GM23338 (cell line): ENCODE data around the gene TMCC1. TPM values are rescaled to one million over a fixed set of nuclear protein-coding genes. Genes with fewer than 3 reads are reported as not detected.

ENCODE experiments used
- ATAC-seq: fragments of 200-7000 bp; cut with Tn5 transposase; 3 replicates; pipeline ENCODE4 v1.9.1; 2020
- DNase-seq: peaks from one replicate; pipeline ENCODE4 v3.0.0-alpha.2; 2015; ENCODE audit warnings: low spot score
- H2AFZ ChIP-seq: fragments of 200-600 bp; sonication (generic); 2 replicates; pipeline ENCODE4 v1.8.0; 2016; ENCODE audit warnings: antibody characterized with exemption, mild to moderate bottlenecking, moderate library complexity
- H3F3A ChIP-seq: fragments of 200-600 bp; sonication (generic); replicated peaks from 2 replicates; pipeline ENCODE4 v1.8.0; 2017; ENCODE audit warnings: antibody characterized with exemption, mixed run types, low read depth
- H3K27ac ChIP-seq: fragments of 200-600 bp; sonication (generic); 2 replicates; pipeline ENCODE4 v1.6.1; 2016; ENCODE audit warnings: low read depth
- H3K27me3 ChIP-seq: fragments of 200-600 bp; sonication (generic); 2 replicates; pipeline ENCODE4 v1.8.0; 2016; ENCODE audit warnings: mild to moderate bottlenecking, mixed run types, moderate library complexity; ENCODE audit not compliant: insufficient read depth
- H3K36me3 ChIP-seq: fragments of 200-600 bp; sonication (generic); 2 replicates; pipeline ENCODE4 v1.8.0; 2016; ENCODE audit warnings: mild to moderate bottlenecking; ENCODE audit not compliant: insufficient read depth
- H3K4me1 ChIP-seq: fragments of 200-600 bp; sonication (generic); 2 replicates; pipeline ENCODE4 v1.8.0; 2016; ENCODE audit warnings: mild to moderate bottlenecking, moderate library complexity; ENCODE audit not compliant: insufficient read depth
- H3K4me2 ChIP-seq: fragments of 200-600 bp; sonication (generic); 2 replicates; pipeline ENCODE4 v1.7.1; 2017; ENCODE audit warnings: mixed run types
- H3K4me3 ChIP-seq: fragments of 200-600 bp; sonication (generic); 2 replicates; pipeline ENCODE4 v1.6.1; 2016; ENCODE audit warnings: mixed run types
- H3K79me2 ChIP-seq: fragments of 200-600 bp; sonication (generic); replicated peaks from 2 replicates; pipeline ENCODE4 v1.8.0; 2017; ENCODE audit warnings: mild to moderate bottlenecking; ENCODE audit not compliant: insufficient read depth
- H3K9me2 ChIP-seq: fragments of 200-600 bp; sonication (generic); 2 replicates; pipeline ENCODE4 v1.8.0; 2017; ENCODE audit not compliant: insufficient read depth
- H4K20me1 ChIP-seq: fragments of 200-600 bp; sonication (generic); replicated peaks from 2 replicates; pipeline ENCODE4 v1.8.0; 2017; ENCODE audit warnings: mild to moderate bottlenecking; ENCODE audit not compliant: insufficient read depth
- H3K27ac Mint-ChIP-seq: 2 replicates; pipeline ENCODE4 v1.8.0; 2020; ENCODE audit warnings: inconsistent platforms, mild to moderate bottlenecking, moderate library complexity, mixed read lengths
- H3K27me3 Mint-ChIP-seq: 3 replicates; pipeline ENCODE4 v1.8.0; 2022; ENCODE audit warnings: low read depth, mild to moderate bottlenecking, moderate library complexity, mixed read lengths, inconsistent platforms; ENCODE audit not compliant: insufficient read depth, poor library complexity
- H3K36me3 Mint-ChIP-seq: 3 replicates; pipeline ENCODE4 v1.8.0; 2021; ENCODE audit warnings: low read depth, mild to moderate bottlenecking, inconsistent platforms, moderate library complexity, mixed read lengths
- H3K4me1 Mint-ChIP-seq: 3 replicates; pipeline ENCODE4 v1.8.0; 2020; ENCODE audit warnings: mild to moderate bottlenecking, inconsistent platforms, mixed read lengths
- H3K4me3 Mint-ChIP-seq: 3 replicates; pipeline ENCODE4 v1.8.0; 2021; ENCODE audit warnings: moderate library complexity, mild to moderate bottlenecking, inconsistent platforms, mixed read lengths
- H3K9me3 Mint-ChIP-seq: 3 replicates; pipeline ENCODE4 v1.8.0; 2020; ENCODE audit warnings: moderate library complexity, mild to moderate bottlenecking, inconsistent platforms, mixed read lengths
- CREB1 ChIP-seq: fragments of 250-450 bp; sonication (Bioruptor Pico); IDR thresholded peaks from 2 replicates; pipeline ENCODE4 v1.5.0; 2020; ENCODE audit warnings: low read depth, mild to moderate bottlenecking, moderate library complexity
- EZH2 ChIP-seq: fragments of 200-600 bp; sonication (generic); IDR thresholded peaks from one replicate; pipeline ENCODE4 v1.8.0; 2017; ENCODE audit warnings: antibody characterized with exemption, mild to moderate bottlenecking, low read depth; ENCODE audit not compliant: unreplicated experiment
- EZH2phosphoT487 ChIP-seq: fragments of 200-600 bp; sonication (generic); IDR thresholded peaks from one replicate; pipeline ENCODE4 v1.8.1; 2018; ENCODE audit warnings: antibody characterized with exemption; ENCODE audit not compliant: unreplicated experiment
- JUNB ChIP-seq: IDR thresholded peaks from one replicate; pipeline ENCODE4 v1.6.1; 2016; ENCODE audit warnings: antibody characterized with exemption; ENCODE audit not compliant: unreplicated experiment
- NANOG ChIP-seq: IDR thresholded peaks from 2 replicates; pipeline ENCODE4 v1.6.1; 2016; ENCODE audit warnings: antibody characterized with exemption, borderline replicate concordance
- POLR2AphosphoS5 ChIP-seq: IDR thresholded peaks from 2 replicates; pipeline ENCODE4 v1.6.1; 2016; ENCODE audit warnings: antibody characterized with exemption, low read depth
- polyA plus RNA-seq: library from polyadenylated mRNA; unstranded; fragments of >200 nt; fragmentation: Nextera tagmentation; extraction: Ambion mirVana; gene quantifications from 2 replicates; pipeline ENCODE4 v1.2.1, GENCODE V29; 2016
- total RNA-seq: library from RNA; depleted of rRNA; stranded (reverse); fragments of >200 nt; shearing (Covaris generic); gene quantifications from 2 replicates; pipeline ENCODE4 v1.2.3, GENCODE V29; 2014
- TF ChIP-seq, protein P1 (sequence below): fragments of 250-450 bp; sonication (Bioruptor Pico); IDR thresholded peaks from 2 replicates; pipeline ENCODE4 v1.5.0; 2020; ENCODE audit warnings: mild to moderate bottlenecking, moderate library complexity
- TF ChIP-seq, protein P2 (sequence below): IDR thresholded peaks from one replicate; pipeline ENCODE4 v1.6.1; 2018; ENCODE audit warnings: antibody characterized with exemption; ENCODE audit not compliant: unreplicated experiment

Gene TMCC1
- total and polyA plus RNA-seq, 2 experiments from 2014 or later, result 8.2 to 18.4 TPM

DNA sequence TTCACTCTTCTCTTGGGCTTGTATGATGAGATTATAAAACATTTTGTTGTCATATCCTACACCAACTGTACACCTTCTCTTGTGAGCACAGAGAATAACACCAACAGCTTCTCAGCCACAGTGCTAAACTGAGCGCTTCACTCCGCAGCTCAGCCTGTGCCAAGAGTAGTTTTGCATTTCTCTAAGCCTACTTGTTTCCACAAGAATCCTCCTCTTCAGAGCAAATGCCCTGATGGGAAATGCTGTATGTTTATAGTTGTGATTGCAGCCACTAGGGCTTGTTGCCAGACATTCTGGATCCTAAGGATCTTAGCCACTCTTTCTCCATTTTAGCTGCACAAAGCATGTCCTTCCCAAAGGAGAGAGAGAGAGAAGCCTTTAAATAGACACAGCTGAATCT, 148.3 kb downstream of the TMCC1 start:
- Mint-ChIP-seq H3K9me3 (no peaks in the 10 kb centered on the region), H3K4me3 (no peak overlapping the region), H3K36me3 (no peaks in the 10 kb centered on the region), H3K27me3 (no peaks in the 10 kb centered on the region), H3K27ac (no peak overlapping the region), H3K4me1 (peaks cover 14% of the 10 kb centered on the region)
- 0 out of 2 replicates have a peak overlapping the region, but pooled peaks have one; percentile 2 for H3K27ac ChIP-seq
- H3K79me2 ChIP-seq, result no peaks in the 10 kb centered on the region
- H3K4me3 ChIP-seq, result no peak overlapping the region
- H3F3A ChIP-seq, result no peaks in the 10 kb centered on the region
- TF ChIP-seq EZH2phosphoT487 (no peak), POLR2AphosphoS5 (no peak)
- TF ChIP-seq, protein P1, sequence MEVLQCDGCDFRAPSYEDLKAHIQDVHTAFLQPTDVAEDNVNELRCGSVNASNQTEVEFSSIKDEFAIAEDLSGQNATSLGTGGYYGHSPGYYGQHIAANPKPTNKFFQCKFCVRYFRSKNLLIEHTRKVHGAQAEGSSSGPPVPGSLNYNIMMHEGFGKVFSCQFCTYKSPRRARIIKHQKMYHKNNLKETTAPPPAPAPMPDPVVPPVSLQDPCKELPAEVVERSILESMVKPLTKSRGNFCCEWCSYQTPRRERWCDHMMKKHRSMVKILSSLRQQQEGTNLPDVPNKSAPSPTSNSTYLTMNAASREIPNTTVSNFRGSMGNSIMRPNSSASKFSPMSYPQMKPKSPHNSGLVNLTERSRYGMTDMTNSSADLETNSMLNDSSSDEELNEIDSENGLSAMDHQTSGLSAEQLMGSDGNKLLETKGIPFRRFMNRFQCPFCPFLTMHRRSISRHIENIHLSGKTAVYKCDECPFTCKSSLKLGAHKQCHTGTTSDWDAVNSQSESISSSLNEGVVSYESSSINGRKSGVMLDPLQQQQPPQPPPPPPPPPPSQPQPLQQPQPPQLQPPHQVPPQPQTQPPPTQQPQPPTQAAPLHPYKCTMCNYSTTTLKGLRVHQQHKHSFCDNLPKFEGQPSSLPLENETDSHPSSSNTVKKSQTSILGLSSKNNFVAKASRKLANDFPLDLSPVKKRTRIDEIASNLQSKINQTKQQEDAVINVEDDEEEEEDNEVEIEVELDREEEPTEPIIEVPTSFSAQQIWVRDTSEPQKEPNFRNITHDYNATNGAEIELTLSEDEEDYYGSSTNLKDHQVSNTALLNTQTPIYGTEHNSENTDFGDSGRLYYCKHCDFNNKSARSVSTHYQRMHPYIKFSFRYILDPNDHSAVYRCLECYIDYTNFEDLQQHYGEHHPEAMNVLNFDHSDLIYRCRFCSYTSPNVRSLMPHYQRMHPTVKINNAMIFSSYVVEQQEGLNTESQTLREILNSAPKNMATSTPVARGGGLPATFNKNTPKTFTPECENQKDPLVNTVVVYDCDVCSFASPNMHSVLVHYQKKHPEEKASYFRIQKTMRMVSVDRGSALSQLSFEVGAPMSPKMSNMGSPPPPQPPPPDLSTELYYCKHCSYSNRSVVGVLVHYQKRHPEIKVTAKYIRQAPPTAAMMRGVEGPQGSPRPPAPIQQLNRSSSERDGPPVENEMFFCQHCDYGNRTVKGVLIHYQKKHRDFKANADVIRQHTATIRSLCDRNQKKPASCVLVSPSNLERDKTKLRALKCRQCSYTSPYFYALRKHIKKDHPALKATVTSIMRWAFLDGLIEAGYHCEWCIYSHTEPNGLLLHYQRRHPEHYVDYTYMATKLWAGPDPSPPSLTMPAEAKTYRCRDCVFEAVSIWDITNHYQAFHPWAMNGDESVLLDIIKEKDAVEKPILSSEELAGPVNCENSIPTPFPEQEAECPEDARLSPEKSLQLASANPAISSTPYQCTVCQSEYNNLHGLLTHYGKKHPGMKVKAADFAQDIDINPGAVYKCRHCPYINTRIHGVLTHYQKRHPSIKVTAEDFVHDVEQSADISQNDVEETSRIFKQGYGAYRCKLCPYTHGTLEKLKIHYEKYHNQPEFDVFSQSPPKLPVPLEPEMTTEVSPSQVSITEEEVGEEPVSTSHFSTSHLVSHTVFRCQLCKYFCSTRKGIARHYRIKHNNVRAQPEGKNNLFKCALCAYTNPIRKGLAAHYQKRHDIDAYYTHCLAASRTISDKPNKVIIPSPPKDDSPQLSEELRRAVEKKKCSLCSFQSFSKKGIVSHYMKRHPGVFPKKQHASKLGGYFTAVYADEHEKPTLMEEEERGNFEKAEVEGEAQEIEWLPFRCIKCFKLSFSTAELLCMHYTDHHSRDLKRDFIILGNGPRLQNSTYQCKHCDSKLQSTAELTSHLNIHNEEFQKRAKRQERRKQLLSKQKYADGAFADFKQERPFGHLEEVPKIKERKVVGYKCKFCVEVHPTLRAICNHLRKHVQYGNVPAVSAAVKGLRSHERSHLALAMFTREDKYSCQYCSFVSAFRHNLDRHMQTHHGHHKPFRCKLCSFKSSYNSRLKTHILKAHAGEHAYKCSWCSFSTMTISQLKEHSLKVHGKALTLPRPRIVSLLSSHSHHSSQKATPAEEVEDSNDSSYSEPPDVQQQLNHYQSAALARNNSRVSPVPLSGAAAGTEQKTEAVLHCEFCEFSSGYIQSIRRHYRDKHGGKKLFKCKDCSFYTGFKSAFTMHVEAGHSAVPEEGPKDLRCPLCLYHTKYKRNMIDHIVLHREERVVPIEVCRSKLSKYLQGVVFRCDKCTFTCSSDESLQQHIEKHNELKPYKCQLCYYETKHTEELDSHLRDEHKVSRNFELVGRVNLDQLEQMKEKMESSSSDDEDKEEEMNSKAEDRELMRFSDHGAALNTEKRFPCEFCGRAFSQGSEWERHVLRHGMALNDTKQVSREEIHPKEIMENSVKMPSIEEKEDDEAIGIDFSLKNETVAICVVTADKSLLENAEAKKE (CRISPR knock-in tag), result no peak
- no peak overlapping the region for H3K4me2 ChIP-seq
- no peak overlapping the region for H2AFZ ChIP-seq
- peaks cover 7% of the 10 kb centered on the region; the same call in 1 of the 2 replicates for H4K20me1 ChIP-seq
- H3K27me3 ChIP-seq, result no peaks in the 10 kb centered on the region
- DNase-seq (peak; percentile 19), ATAC-seq (peak; percentile 55)
- H3K4me1 ChIP-seq, result peaks cover 6% of the 10 kb centered on the region; the same call in 1 of the 2 replicates
- no peaks in the 10 kb centered on the region for H3K9me2 ChIP-seq
- no peaks in the 10 kb centered on the region for H3K36me3 ChIP-seq

DNA sequence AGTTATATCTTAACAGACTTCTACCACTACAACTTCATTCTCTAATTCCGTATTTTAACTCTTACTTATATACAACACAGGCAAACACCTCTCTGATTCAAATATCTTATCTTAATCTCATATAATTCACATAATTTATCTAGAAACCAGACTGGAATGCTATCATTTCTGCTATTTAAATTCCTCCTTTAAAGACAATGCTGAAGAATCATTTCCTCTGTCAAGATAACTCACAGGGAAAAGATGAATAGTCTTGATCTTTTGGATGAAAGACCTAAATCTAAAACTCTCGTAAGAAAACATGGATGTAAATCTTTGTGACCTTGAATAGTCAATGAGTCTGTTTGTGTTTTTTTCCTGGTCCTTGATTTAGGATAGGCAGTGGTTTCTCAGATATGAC, 151.7 kb downstream of the TMCC1 start:
- Histone ChIP-seq H3K4me2 (no peak overlapping the region), H3K9me2 (no peaks in the 10 kb centered on the region), H3K4me3 (no peak overlapping the region), H4K20me1 (no peaks in the 10 kb centered on the region), H3K79me2 (no peaks in the 10 kb centered on the region), H3K4me1 (peaks cover 3% of the 10 kb centered on the region; the same call in 1 of the 2 replicates), H3K27me3 (no peaks in the 10 kb centered on the region), H3K36me3 (no peaks in the 10 kb centered on the region), H3K27ac (no peak overlapping the region), H3F3A (no peaks in the 10 kb centered on the region), H2AFZ (no peak overlapping the region)
- DNase-seq, result no peak
- H3K9me3 Mint-ChIP-seq, result no peaks in the 10 kb centered on the region
- no peaks in the 10 kb centered on the region for H3K27me3 Mint-ChIP-seq
- no peak for ATAC-seq
- H3K4me1 Mint-ChIP-seq, result peaks cover 9% of the 10 kb centered on the region; the same call in 1 of the 3 replicates
- no peaks in the 10 kb centered on the region for H3K36me3 Mint-ChIP-seq
- H3K4me3 Mint-ChIP-seq, result no peak overlapping the region
- H3K27ac Mint-ChIP-seq, result no peak overlapping the region
- TF ChIP-seq NANOG (no peak), CREB1 (CRISPR knock-in tag) (no peak), EZH2 (no peak), POLR2AphosphoS5 (no peak), JUNB (no peak)
- TF ChIP-seq, protein P2, sequence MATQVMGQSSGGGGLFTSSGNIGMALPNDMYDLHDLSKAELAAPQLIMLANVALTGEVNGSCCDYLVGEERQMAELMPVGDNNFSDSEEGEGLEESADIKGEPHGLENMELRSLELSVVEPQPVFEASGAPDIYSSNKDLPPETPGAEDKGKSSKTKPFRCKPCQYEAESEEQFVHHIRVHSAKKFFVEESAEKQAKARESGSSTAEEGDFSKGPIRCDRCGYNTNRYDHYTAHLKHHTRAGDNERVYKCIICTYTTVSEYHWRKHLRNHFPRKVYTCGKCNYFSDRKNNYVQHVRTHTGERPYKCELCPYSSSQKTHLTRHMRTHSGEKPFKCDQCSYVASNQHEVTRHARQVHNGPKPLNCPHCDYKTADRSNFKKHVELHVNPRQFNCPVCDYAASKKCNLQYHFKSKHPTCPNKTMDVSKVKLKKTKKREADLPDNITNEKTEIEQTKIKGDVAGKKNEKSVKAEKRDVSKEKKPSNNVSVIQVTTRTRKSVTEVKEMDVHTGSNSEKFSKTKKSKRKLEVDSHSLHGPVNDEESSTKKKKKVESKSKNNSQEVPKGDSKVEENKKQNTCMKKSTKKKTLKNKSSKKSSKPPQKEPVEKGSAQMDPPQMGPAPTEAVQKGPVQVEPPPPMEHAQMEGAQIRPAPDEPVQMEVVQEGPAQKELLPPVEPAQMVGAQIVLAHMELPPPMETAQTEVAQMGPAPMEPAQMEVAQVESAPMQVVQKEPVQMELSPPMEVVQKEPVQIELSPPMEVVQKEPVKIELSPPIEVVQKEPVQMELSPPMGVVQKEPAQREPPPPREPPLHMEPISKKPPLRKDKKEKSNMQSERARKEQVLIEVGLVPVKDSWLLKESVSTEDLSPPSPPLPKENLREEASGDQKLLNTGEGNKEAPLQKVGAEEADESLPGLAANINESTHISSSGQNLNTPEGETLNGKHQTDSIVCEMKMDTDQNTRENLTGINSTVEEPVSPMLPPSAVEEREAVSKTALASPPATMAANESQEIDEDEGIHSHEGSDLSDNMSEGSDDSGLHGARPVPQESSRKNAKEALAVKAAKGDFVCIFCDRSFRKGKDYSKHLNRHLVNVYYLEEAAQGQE, result no peak
